Urinary bladder (tissue), 4 donors: Measurements from ENCODE around the gene HS6ST3. TPM values are rescaled to one million over a fixed set of nuclear protein-coding genes. Genes with fewer than 3 reads are reported as not detected.

Experiments used
- DNase-seq: peaks from one replicate; pipeline ENCODE4 v3.0.0-alpha.2; 2015; ENCODE audit errors: extremely low spot score
- H3K27ac ChIP-seq: one replicate; pipeline ENCODE4 v1.5.1; 2013; ENCODE audit warnings: low read depth, mild to moderate bottlenecking, moderate library complexity
- H3K36me3 ChIP-seq: one replicate; pipeline ENCODE4 v1.6.1; 2013; ENCODE audit warnings: mild to moderate bottlenecking, moderate library complexity; ENCODE audit not compliant: insufficient read depth
- H3K4me1 ChIP-seq: one replicate; pipeline ENCODE4 v1.6.1; 2013; ENCODE audit warnings: mild to moderate bottlenecking, moderate library complexity; ENCODE audit not compliant: insufficient read depth
- H3K4me3 ChIP-seq: one replicate; pipeline ENCODE4 v1.5.1; 2013; ENCODE audit warnings: low read depth, low read length
- WGBS: extraction: QIAGEN DNeasy Blood & Tissue Kit; methylation state at CpG from one replicate; pipeline ENCODE4 v1.1.7; 2013; 5-methylcytosine and 5-hydroxymethylcytosine counted together
- polyA plus RNA-seq: library from polyadenylated mRNA; stranded (reverse); fragments of 200-250 nt; gene quantifications from one replicate; pipeline ENCODE4 v1.2.3, GENCODE V29; 2013
- total RNA-seq: library from RNA; depleted of rRNA; stranded (reverse); fragments of >200 nt; gene quantifications from one replicate; pipeline ENCODE4 v1.2.3, GENCODE V29; 2014
- donor health status: healthy with polysubstance abuse.
- donor health status: healthy.

The HS6ST3 gene
- total and polyA plus RNA-seq, 2 donors, result 0.37 to 1.4 TPM

GRCh38 chr13:96198038-96198437 lies 108.1 kb downstream of the HS6ST3 start:
- WGBS, result 77% methylated on average over 5 of the region's 5 CpGs
- no peak for DNase-seq
- H3K36me3 ChIP-seq, result no peaks in the 10 kb centered on the region

DNA sequence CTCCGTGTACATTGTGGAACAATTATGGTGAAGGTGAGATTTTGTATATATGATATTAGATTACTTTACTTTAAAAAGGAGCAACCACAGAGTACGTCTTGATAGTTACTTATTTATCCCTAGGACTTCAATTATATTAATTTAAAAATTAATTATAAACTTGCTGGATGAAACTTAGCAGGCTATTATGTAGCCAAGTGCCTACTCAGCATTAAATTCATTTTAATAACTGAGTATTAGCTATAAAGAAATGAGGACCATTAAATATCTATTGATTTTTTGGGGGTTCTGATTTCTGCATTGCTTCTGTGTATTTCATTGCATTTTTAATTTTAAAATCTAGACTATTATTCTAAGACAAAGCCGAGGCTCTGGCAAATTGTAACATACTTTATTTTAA lies 109.4 kb downstream of the HS6ST3 start:
- no peak overlapping the region for H3K4me3 ChIP-seq
- no peaks in the 10 kb centered on the region for H3K36me3 ChIP-seq
- DNase-seq, result no peak
- 89% methylated on average over 3 of the region's 3 CpGs for WGBS
- H3K27ac ChIP-seq, result no peak overlapping the region
- no peaks in the 10 kb centered on the region for H3K4me1 ChIP-seq

More at GRCh38 chr13:96198038-96198437, 108.1 kb downstream of the HS6ST3 start:
- Histone ChIP-seq H3K27ac (no peak overlapping the region), H3K4me1 (no peaks in the 10 kb centered on the region), H3K4me3 (no peak overlapping the region)

DNA sequence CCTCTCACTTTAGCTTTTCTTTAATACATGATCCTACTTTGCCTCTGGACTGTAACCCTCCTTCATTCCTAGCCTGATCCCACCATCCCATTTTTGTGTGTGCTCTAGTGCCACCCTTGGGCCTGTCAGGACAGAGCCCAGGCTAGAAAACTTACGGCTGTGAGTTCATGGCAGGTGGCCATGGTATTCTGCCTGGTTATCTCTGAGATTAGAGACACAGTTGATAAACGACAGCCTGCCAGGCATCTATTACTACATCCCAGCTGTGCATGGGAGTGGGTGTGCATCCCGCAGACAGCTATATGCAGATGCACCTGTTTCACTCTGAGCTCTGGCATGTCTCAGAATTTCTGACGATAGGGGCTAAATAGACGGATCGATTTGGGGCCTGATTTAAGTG lies 110.9 kb downstream of the HS6ST3 start:
- no peak overlapping the region for H3K4me3 ChIP-seq
- H3K36me3 ChIP-seq, result no peaks in the 10 kb centered on the region
- H3K4me1 ChIP-seq, result no peaks in the 10 kb centered on the region
- H3K27ac ChIP-seq, result no peak overlapping the region
- no peak for DNase-seq
- WGBS, result 36% methylated on average over 6 of the region's 6 CpGs

DNA sequence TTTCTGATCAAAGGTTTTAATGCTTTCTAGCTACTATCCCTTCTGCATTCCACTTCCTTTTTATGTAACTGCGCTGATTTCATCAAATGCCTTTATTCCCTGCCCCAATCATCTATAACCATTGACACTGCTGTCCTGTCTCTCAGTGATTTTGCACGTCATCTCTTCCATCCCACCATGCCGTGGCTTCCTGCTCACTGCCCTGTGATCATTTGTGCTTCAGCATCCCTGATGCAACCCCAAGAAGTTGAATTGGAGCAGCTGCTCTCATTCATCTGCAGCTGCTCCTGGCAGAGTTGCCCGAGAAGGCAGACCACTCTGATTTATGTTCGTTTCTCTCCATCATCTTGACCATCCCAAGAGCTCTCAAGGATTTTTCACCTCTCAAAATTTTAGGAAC lies 112.4 kb downstream of the HS6ST3 start:
- H3K4me1 ChIP-seq, result no peaks in the 10 kb centered on the region
- no peak overlapping the region for H3K27ac ChIP-seq
- DNase-seq, result no peak
- 78% methylated on average over 5 of the region's 5 CpGs for WGBS
- no peak overlapping the region for H3K4me3 ChIP-seq
- no peaks in the 10 kb centered on the region for H3K36me3 ChIP-seq

GRCh38 chr13:96203471-96203870 lies 113.6 kb downstream of the HS6ST3 start:
- H3K27ac ChIP-seq, result no peak overlapping the region
- no peak overlapping the region for H3K4me3 ChIP-seq
- no peak for DNase-seq
- no peaks in the 10 kb centered on the region for H3K36me3 ChIP-seq
- H3K4me1 ChIP-seq, result no peaks in the 10 kb centered on the region
- WGBS, result 76% methylated on average over 2 of the region's 2 CpGs

GRCh38 chr13:96214824-96215445 lies 125.0 kb downstream of the HS6ST3 start:
- H3K4me1 ChIP-seq, result no peaks in the 10 kb centered on the region
- H3K27ac ChIP-seq, result no peak overlapping the region
- H3K4me3 ChIP-seq, result no peak overlapping the region
- DNase-seq, result no peak
- WGBS, result 48% methylated on average over 11 of the region's 11 CpGs
- no peaks in the 10 kb centered on the region for H3K36me3 ChIP-seq

DNA sequence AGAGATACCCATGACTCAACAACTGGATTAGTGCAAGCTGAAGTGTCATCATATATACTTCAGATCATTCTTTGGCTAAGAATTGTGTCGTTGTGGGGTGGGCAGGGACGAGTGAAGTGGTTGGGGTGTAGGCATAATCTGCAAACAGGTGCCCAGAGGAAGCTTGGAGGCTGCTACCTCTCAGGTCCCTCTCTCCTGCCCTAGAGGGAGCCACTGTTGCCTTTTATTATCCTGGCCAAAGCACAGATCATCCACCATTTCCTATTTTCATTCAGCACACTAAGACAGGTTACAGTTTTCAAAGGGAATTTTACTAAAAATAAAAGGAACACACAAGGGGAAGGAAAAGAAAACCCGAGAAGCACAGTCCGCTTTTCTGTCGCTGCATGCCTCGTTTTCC lies 126.6 kb downstream of the HS6ST3 start:
- 87% methylated on average over 6 of the region's 6 CpGs for WGBS
- DNase-seq, result no peak
- Histone ChIP-seq H3K4me3 (no peak overlapping the region), H3K27ac (no peak overlapping the region), H3K4me1 (no peaks in the 10 kb centered on the region), H3K36me3 (no peaks in the 10 kb centered on the region)

DNA sequence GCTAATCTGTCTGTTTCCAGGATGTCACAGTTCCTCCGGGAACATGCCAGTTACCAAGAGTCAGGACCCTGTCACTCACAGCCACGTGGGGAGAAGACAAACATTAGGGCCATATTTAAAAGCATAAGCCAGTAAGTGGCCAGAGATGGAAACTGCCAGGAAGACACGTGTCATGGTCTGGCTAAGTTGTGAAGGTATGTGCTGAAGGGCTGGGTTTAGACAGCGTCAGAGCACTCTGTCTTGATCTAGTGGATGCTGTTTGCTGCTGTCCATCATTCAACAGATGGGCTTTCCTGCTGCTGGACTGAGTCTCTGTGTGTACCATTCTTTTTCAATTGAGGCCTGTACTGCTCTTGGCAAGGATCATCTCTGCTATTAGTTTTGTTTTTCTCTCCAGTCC lies 128.6 kb downstream of the HS6ST3 start:
- no peaks in the 10 kb centered on the region for H3K36me3 ChIP-seq
- no peak for DNase-seq
- no peaks in the 10 kb centered on the region for H3K4me1 ChIP-seq
- H3K27ac ChIP-seq, result no peak overlapping the region
- WGBS, result 56% methylated on average over 4 of the region's 4 CpGs
- no peak overlapping the region for H3K4me3 ChIP-seq

DNA sequence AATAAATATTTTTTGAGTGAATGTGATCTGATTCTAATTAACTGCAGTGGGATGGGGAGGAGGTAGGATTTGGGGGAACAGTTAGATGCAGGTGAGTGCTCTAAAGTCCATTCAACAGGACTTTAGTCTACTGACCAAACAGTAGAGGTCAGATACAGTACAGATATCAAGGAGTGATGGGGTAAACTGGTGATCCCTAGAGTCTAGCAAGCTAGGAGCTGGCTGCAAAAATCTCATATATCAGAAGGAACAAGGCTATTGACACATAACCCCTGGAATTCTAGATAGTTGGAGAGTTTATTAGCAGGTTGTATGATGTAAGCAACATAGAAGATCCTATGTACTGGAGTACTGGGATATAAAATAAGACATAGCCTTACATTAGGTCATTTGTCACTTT lies 131.6 kb downstream of the HS6ST3 start:
- Histone ChIP-seq H3K36me3 (no peaks in the 10 kb centered on the region), H3K27ac (no peak overlapping the region), H3K4me1 (no peaks in the 10 kb centered on the region), H3K4me3 (no peak overlapping the region)
- DNase-seq, result no peak

DNA sequence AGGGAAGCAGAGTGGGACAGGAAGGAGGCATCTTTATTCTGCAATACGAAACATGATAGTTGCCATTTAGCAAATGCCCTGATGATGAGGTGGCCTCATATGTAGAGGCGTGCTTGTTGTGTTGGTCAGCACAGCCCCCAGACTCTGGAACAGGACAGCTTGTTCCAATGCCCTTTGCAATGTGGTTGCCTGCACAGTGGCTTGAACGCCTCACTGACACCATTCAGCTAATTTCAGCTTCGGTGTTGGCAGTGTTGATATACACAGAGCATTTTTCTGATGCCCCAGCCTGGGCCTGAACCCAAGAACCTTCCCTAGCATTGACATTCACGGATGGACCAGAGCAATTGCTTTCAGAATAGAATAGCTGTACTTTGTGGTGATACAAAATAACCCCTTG lies 133.3 kb downstream of the HS6ST3 start:
- H3K36me3 ChIP-seq, result no peaks in the 10 kb centered on the region
- no peaks in the 10 kb centered on the region for H3K4me1 ChIP-seq
- no peak for DNase-seq
- no peak overlapping the region for H3K4me3 ChIP-seq
- H3K27ac ChIP-seq, result no peak overlapping the region
- WGBS, result 78% methylated on average over 5 of the region's 5 CpGs

DNA sequence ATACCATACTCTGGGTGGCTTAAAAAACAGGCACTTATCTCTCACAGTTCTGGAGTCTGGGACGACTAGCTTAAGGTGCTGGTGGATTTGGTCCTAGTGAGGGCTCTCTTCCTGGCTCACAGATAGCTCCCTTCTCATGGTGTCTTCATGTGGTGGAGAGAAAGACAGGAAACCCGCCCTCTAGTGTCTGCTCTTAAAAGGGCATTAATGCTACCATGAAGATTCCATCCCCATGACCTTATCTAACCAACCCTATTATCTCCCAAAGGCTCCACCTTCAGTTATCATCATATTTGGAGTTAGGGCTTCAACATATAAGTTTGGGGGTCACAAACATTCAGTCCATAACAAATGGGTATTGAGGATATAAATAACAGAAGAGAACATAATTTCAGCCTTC lies 139.4 kb downstream of the HS6ST3 start:
- Histone ChIP-seq H3K4me3 (no peak overlapping the region), H3K27ac (no peak overlapping the region), H3K4me1 (no peaks in the 10 kb centered on the region), H3K36me3 (no peaks in the 10 kb centered on the region)
- 27% methylated on average over 2 of the region's 2 CpGs for WGBS
- no peak for DNase-seq

- H3K4me3 ChIP-seq, result no peak overlapping the region
- no peaks in the 10 kb centered on the region for H3K4me1 ChIP-seq
- no peaks in the 10 kb centered on the region for H3K36me3 ChIP-seq
- 81% methylated on average over 5 of the region's 5 CpGs for WGBS
- no peak overlapping the region for H3K27ac ChIP-seq
- no peak for DNase-seq
These were observed 148.3 kb downstream of the HS6ST3 start for GRCh38 chr13:96238241-96238640.

- no peak for DNase-seq
- 73% methylated on average over 5 of the region's 5 CpGs for WGBS
- Histone ChIP-seq H3K27ac (no peak overlapping the region), H3K36me3 (no peaks in the 10 kb centered on the region), H3K4me1 (no peaks in the 10 kb centered on the region), H3K4me3 (no peak overlapping the region)
These were observed 149.0 kb downstream of the HS6ST3 start for GRCh38 chr13:96238861-96239260.

- H3K4me1 ChIP-seq, result no peaks in the 10 kb centered on the region
- no peak for DNase-seq
- 53% methylated on average over 1 of the region's 1 CpG for WGBS
- H3K27ac ChIP-seq, result no peak overlapping the region
- H3K4me3 ChIP-seq, result no peak overlapping the region
- H3K36me3 ChIP-seq, result no peaks in the 10 kb centered on the region
These were observed 153.5 kb downstream of the HS6ST3 start for GRCh38 chr13:96243376-96243775.

DNA sequence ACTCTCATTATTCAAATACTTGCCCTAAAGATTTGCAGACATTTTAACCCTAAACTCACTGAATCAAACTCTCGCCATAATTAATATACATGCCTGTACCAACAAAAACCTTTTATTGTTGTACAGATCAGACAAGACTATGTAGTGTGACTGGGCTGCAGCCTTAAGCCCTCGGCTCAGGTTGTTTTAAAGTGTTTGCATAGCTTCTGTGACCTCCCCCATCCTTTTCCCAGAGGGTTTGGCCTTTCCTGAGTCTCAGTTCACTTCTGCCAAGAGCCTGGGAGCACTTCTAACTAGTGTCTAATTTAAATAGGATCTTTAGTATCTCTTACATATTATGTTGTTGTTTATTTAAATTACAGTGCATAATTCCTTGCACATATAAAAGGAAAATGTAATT lies 158.2 kb downstream of the HS6ST3 start:
- 40% methylated on average over 2 of the region's 2 CpGs for WGBS

More for the DNA sequence above, 158.2 kb downstream of the HS6ST3 start:
- Histone ChIP-seq H3K4me1 (no peaks in the 10 kb centered on the region), H3K36me3 (no peaks in the 10 kb centered on the region), H3K4me3 (no peak overlapping the region), H3K27ac (no peak overlapping the region)
- no peak for DNase-seq
